Astrocyte (in vitro differentiated cells and primary cell): ENCODE measurements around the gene RAD50. TPM values are rescaled to one million over a fixed set of nuclear protein-coding genes. Genes with fewer than 3 reads are reported as not detected.

Experiments used
- DNase-seq: peaks from one replicate; pipeline ENCODE4 v3.0.0-alpha.2; 2010; ENCODE audit warnings: low read depth
- FAIRE-seq: peaks from 2 replicates; lab custom pipeline; 2011; peaks lifted over from hg19 to GRCh38; lab: Jason Lieb, UNC
- H2AFZ ChIP-seq: 2 replicates; pipeline ENCODE4 v1.6.0; 2012; ENCODE audit warnings: low read depth, low read length, inconsistent platforms
- H3K27ac ChIP-seq: 2 replicates; pipeline ENCODE4 v1.5.1; 2011; ENCODE audit warnings: low read depth, low read length, inconsistent platforms
- H3K27me3 ChIP-seq: 2 replicates; pipeline ENCODE4 v1.6.0; 2011; ENCODE audit warnings: low read length, inconsistent platforms; ENCODE audit not compliant: insufficient read depth
- H3K36me3 ChIP-seq: 2 replicates; pipeline ENCODE4 v1.5.1; 2011; ENCODE audit warnings: low read length, inconsistent platforms; ENCODE audit not compliant: insufficient read depth
- H3K4me1 ChIP-seq: 2 replicates; pipeline ENCODE4 v1.5.1; 2011; ENCODE audit warnings: low read length, inconsistent platforms; ENCODE audit not compliant: insufficient read depth
- H3K4me2 ChIP-seq: 2 replicates; pipeline ENCODE4 v1.6.0; 2012; ENCODE audit warnings: low read length, inconsistent platforms
- H3K4me3 ChIP-seq: 2 replicates; pipeline ENCODE4 v1.5.1; 2011; ENCODE audit warnings: low read depth, mild to moderate bottlenecking, low read length, inconsistent platforms; ENCODE audit not compliant: insufficient read depth
- H3K79me2 ChIP-seq: 2 replicates; pipeline ENCODE4 v1.6.0; 2012; ENCODE audit warnings: mild to moderate bottlenecking, low read length, inconsistent platforms; ENCODE audit not compliant: insufficient read depth
- H3K9ac ChIP-seq: 2 replicates; pipeline ENCODE4 v1.6.0; 2012; ENCODE audit warnings: mild to moderate bottlenecking, low read length, inconsistent platforms
- H3K9me3 ChIP-seq: 2 replicates; pipeline ENCODE4 v1.5.1; 2012; ENCODE audit warnings: low read depth, mild to moderate bottlenecking, low read length, inconsistent platforms; ENCODE audit not compliant: insufficient read depth
- H4K20me1 ChIP-seq: 2 replicates; pipeline ENCODE4 v1.6.0; 2012; ENCODE audit warnings: low read length, inconsistent platforms; ENCODE audit not compliant: insufficient read depth
- H3K27ac Mint-ChIP-seq: one replicate; pipeline ENCODE4 v1.8.0; 2021; ENCODE audit warnings: mild to moderate bottlenecking, mixed read lengths; ENCODE audit not compliant: unreplicated experiment
- H3K27me3 Mint-ChIP-seq: one replicate; pipeline ENCODE4 v1.8.0; 2021; ENCODE audit warnings: low read depth, mixed read lengths; ENCODE audit not compliant: unreplicated experiment
- H3K36me3 Mint-ChIP-seq: one replicate; pipeline ENCODE4 v1.8.0; 2021; ENCODE audit warnings: low read depth, mixed read lengths; ENCODE audit not compliant: unreplicated experiment
- H3K4me1 Mint-ChIP-seq: one replicate; pipeline ENCODE4 v1.8.0; 2021; ENCODE audit warnings: low read depth, mixed read lengths; ENCODE audit not compliant: unreplicated experiment
- H3K4me3 Mint-ChIP-seq: one replicate; pipeline ENCODE4 v1.8.0; 2021; ENCODE audit warnings: mild to moderate bottlenecking, moderate library complexity, mixed read lengths; ENCODE audit not compliant: unreplicated experiment
- H3K9me3 Mint-ChIP-seq: one replicate; pipeline ENCODE4 v1.8.0; 2021; ENCODE audit warnings: mild to moderate bottlenecking, mixed read lengths; ENCODE audit not compliant: unreplicated experiment
- CTCF ChIP-seq: IDR thresholded peaks from 2 replicates; pipeline ENCODE4 v1.5.1; 2011; ENCODE audit warnings: low read depth, mild to moderate bottlenecking, inconsistent platforms, low read length, moderate library complexity; ENCODE audit not compliant: insufficient read depth
- EZH2 ChIP-seq: IDR thresholded peaks from 2 replicates; pipeline ENCODE4 v1.6.1; 2012; ENCODE audit warnings: mild to moderate bottlenecking, low read length, inconsistent platforms; ENCODE audit not compliant: insufficient read depth
- total RNA-seq: library from RNA; stranded (reverse); gene quantifications from 2 replicates; pipeline ENCODE4 v1.2.1, GENCODE V29; 2021

Gene RAD50
- total RNA-seq, 1 donor from 2014 or later, result 26.8 TPM

DNA sequence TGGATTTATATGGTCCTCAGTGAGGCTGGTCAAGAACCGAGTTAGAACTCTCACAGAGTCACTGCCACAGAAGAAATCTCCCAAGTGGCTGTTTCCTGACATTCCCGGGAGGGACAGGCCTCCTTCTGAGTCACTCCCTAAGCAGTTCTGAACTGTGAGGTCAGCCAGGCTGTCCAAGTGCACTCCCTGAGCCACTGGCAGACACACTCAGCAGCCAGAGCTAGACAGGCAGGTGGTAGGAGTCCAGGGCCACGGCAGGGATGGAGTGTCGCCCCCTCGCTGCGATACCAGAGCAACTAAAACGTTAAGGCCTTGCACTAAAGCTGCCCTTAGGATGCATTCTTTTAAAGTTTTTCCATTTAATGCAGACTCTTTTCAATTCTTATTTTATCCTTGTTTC is 120.4 kb downstream of the RAD50 start:
- Histone ChIP-seq H3K4me2 (peak overlapping the region; percentile 24), H2AFZ (no peak overlapping the region), H3K4me3 (no peak overlapping the region), H3K27ac (peak overlapping the region; percentile 38), H3K36me3 (no peaks in the 10 kb centered on the region), H4K20me1 (no peaks in the 10 kb centered on the region), H3K27me3 (no peaks in the 10 kb centered on the region), H3K4me1 (peaks cover 29% of the 10 kb centered on the region), H3K79me2 (no peaks in the 10 kb centered on the region), H3K9me3 (no peaks in the 10 kb centered on the region), H3K9ac (no peak overlapping the region)
- Mint-ChIP-seq H3K36me3 (peaks cover 5% of the 10 kb centered on the region), H3K27ac (peak overlapping the region; percentile 88), H3K4me3 (no peak overlapping the region), H3K9me3 (peaks cover 4% of the 10 kb centered on the region), H3K27me3 (no peaks in the 10 kb centered on the region), H3K4me1 (peaks cover 36% of the 10 kb centered on the region)
- peak; percentile 49 for TF ChIP-seq CTCF
- TF ChIP-seq EZH2, result no peak
- DNase-seq (peak; percentile 92), FAIRE-seq (peak; percentile 50)

GRCh38 chr5:132677682-132678400 is 121.1 kb downstream of the RAD50 start:
- peaks cover 36% of the 10 kb centered on the region for H3K4me1 Mint-ChIP-seq
- Histone ChIP-seq H3K9ac (no peak overlapping the region), H3K4me1 (peaks cover 29% of the 10 kb centered on the region), H3K36me3 (no peaks in the 10 kb centered on the region), H3K9me3 (no peaks in the 10 kb centered on the region), H4K20me1 (no peaks in the 10 kb centered on the region), H3K4me3 (no peak overlapping the region), H3K27ac (no peak overlapping the region), H3K4me2 (peak overlapping the region; percentile 24), H3K79me2 (no peaks in the 10 kb centered on the region), H2AFZ (no peak overlapping the region), H3K27me3 (no peaks in the 10 kb centered on the region)
- H3K36me3 Mint-ChIP-seq, result peaks cover 5% of the 10 kb centered on the region
- no peak overlapping the region for H3K4me3 Mint-ChIP-seq
- peaks cover 4% of the 10 kb centered on the region for H3K9me3 Mint-ChIP-seq
- no peak for TF ChIP-seq EZH2
- TF ChIP-seq CTCF, result no peak
- no peaks in the 10 kb centered on the region for H3K27me3 Mint-ChIP-seq
- peak overlapping the region; percentile 97 for H3K27ac Mint-ChIP-seq
- no peak for FAIRE-seq
- DNase-seq, result no peak

DNA sequence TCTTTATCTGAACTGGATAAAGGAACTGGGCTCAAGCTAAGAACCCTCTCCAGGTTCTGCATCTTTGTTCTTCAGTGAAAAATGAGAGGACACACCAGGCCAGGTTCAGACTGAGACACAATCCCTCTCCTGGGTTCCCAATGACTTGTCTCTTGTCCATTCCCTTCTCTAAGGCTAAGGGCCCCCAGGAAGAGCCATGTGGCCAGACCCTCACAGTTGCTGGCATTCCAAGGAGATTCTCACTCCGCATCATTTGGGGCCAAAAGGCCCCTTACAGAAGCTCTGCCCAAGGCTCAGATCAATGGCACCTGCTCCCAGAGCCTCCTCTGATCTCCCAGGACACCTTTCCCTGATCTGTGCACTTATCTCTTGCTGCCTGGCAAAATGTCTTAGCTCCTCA is 122.0 kb downstream of the RAD50 start:
- Histone ChIP-seq H3K4me3 (no peak overlapping the region), H3K4me1 (peaks cover 29% of the 10 kb centered on the region), H3K9me3 (no peaks in the 10 kb centered on the region), H4K20me1 (no peaks in the 10 kb centered on the region), H3K27me3 (no peaks in the 10 kb centered on the region), H3K27ac (no peak overlapping the region), H2AFZ (no peak overlapping the region), H3K79me2 (no peaks in the 10 kb centered on the region), H3K36me3 (no peaks in the 10 kb centered on the region), H3K4me2 (no peak overlapping the region), H3K9ac (no peak overlapping the region)
- no peaks in the 10 kb centered on the region for H3K27me3 Mint-ChIP-seq
- H3K9me3 Mint-ChIP-seq, result peaks cover 4% of the 10 kb centered on the region
- FAIRE-seq, result no peak
- H3K27ac Mint-ChIP-seq, result no peak overlapping the region
- no peak for DNase-seq
- TF ChIP-seq EZH2, result no peak
- no peak for TF ChIP-seq CTCF
- peaks cover 36% of the 10 kb centered on the region for H3K4me1 Mint-ChIP-seq
- peaks cover 5% of the 10 kb centered on the region for H3K36me3 Mint-ChIP-seq
- no peak overlapping the region for H3K4me3 Mint-ChIP-seq
